Activated CD4-positive, alpha-beta T cell treated with anti-CD3 and anti-CD28 coated beads, Interleukin-2, amount 10 ng/mL, durations not matched to agents 7 days and 5 days (primary cell): ENCODE results near the gene SMIM24. TPM values are rescaled to one million over a fixed set of nuclear protein-coding genes. Genes with fewer than 3 reads are reported as not detected.
"Not testable (repeated sequence)": the region's sequence is repeated elsewhere in the genome, so short reads cannot be mapped to it uniquely, and the experiment has no call there.

Experiments used
- CTCF ChIA-PET: fragments of 350-600 bp; sonication (Branson Sonifier 250); formaldehyde crosslinking; loops from one replicate; lab custom pipeline; 2021; ENCODE audit warnings: antibody characterized with exemption; lab: Charles Lee
- POLR2A ChIA-PET: fragments of 350-600 bp; sonication (Branson Sonifier 250); formaldehyde crosslinking; loops from one replicate; lab custom pipeline; 2021; ENCODE audit warnings: antibody characterized with exemption; lab: Charles Lee
- DNase-seq: peaks from one replicate; pipeline ENCODE4 v3.0.0-alpha.2; 2020
- H3K27ac Mint-ChIP-seq: one replicate; pipeline ENCODE4 v1.8.0; 2021; ENCODE audit warnings: mild to moderate bottlenecking, moderate library complexity, mixed read lengths
- H3K27me3 Mint-ChIP-seq: one replicate; pipeline ENCODE4 v1.8.0; 2021; ENCODE audit warnings: mixed read lengths
- H3K36me3 Mint-ChIP-seq: one replicate; pipeline ENCODE4 v1.8.0; 2021; ENCODE audit warnings: low read depth, mixed read lengths
- H3K4me1 Mint-ChIP-seq: one replicate; pipeline ENCODE4 v1.8.0; 2021; ENCODE audit warnings: mixed read lengths
- H3K4me3 Mint-ChIP-seq: one replicate; pipeline ENCODE4 v1.8.0; 2021; ENCODE audit warnings: mild to moderate bottlenecking, moderate library complexity, mixed read lengths
- H3K9me3 Mint-ChIP-seq: one replicate; pipeline ENCODE4 v1.8.0; 2021; ENCODE audit warnings: mixed read lengths
- total RNA-seq, 2 experiments: library from RNA; stranded (reverse); gene quantifications; one replicate each; pipeline ENCODE4 v1.2.3, GENCODE V29; 2021

Gene SMIM24
- total RNA-seq, 2 experiments from 2014 or later, result 0.27 to 0.33 TPM

DNA sequence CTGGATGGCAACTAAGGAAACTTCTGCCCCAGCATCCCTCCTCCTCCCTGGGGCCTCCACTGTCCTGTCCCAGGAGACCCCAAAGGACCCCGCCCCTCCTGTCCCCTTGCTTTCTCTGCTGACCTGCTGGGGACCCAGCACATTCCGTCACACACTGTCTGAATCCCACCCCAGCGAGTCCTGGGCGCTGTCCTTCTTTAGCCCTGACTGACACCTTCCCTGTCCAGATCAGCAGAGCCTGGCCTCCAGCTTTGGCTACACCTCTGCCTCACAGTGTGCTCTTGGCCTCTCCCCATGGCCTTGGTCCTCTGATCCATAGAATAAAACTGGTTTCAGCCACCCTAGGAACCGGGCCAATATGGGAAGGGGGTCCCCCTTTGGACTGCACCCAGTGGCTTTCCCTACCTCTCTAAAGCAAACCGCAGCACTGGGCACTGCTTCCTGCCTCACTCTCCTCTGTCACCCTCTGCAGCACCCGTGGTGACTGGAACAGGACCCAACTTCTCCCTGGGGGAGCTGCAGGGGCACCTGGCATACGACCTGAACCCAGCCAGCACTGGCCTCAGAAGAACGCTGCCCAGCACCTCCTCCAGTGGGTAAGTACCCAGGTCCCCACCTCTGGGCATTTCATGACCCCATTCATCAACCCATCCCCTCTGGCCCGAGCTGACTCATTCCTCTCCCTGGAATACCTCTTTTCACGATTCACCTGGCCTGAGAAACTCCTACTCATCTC, 46.4 kb downstream of the SMIM24 start:
- CTCF ChIA-PET, result interaction anchor here (1.2 kb wide), 1 partner anchor 50 kb away, joined by 3 read pairs; no protein-coding TSS in a partner anchor

DNA sequence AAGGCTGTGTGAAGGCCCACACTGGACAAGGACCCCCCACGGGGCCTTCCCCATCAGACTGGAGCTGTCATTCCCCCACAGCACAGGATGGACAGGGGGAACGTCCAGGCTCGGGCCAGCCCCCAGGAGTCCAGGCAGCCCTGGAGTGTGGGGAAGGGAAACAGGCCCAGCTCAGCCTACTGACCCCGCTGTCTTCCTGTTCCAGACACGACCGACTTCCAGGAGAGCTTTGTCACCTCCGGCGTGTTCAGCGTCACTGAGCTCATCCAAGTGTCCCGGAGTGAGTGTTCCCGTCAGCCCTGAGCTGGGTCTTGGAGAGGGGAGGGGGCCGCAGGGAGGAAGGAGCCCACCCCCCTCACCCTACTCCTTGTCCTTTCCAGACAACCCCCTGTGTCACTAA, 47.0 kb downstream of the SMIM24 start:
- Mint-ChIP-seq H3K9me3 (no peaks in the 10 kb centered on the region), H3K36me3 (peaks cover 14% of the 10 kb centered on the region), H3K4me1 (peaks cover 15% of the 10 kb centered on the region), H3K4me3 (no peak overlapping the region), H3K27ac (no peak overlapping the region), H3K27me3 (no peaks in the 10 kb centered on the region)
- CTCF ChIA-PET, result interaction anchor here (1.2 kb wide), 1 partner anchor 51 kb away, joined by 3 read pairs; no protein-coding TSS in a partner anchor
- no peak for DNase-seq
- POLR2A ChIA-PET, result no interaction called here

More for the DNA sequence above, 46.4 kb downstream of the SMIM24 start:
- no peaks in the 10 kb centered on the region for H3K27me3 Mint-ChIP-seq
- no peaks in the 10 kb centered on the region for H3K9me3 Mint-ChIP-seq
- H3K4me1 Mint-ChIP-seq, result peaks cover 15% of the 10 kb centered on the region
- DNase-seq, result no peak
- peak overlapping the region; percentile 97 for H3K27ac Mint-ChIP-seq
- peak overlapping the region; percentile 90 for H3K4me3 Mint-ChIP-seq
- POLR2A ChIA-PET, result no interaction called here
- H3K36me3 Mint-ChIP-seq, result peaks cover 14% of the 10 kb centered on the region

DNA sequence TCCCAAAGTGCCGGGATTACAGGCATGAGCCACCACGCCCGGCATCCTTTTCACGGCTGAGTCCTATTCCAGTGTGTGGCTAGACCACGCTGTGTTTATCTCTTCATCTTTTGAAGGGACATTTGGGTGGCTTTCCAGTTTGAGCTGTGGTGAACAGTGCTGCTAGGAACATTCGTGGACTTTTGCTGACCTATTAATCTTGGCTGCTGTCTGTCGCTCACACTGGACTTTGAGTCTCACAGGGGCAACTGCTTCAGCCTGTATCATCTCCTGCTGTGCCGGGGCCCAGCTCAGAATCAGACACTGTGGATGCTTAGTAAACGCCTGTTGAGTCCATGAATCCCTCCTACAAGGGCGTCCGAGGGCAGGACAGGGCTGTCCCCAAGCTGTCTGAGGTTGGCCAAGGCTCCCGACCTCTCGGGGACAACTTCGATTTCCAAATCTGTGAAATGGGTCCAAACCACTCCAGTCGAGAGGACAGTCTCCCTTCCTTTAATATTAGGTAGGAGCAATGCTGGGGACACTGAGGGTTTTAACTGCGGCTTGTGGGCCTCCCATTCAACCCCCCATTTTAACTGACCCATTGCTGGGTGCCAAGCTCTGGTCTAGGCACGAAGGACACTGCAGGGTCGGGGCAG, 48.4 kb downstream of the SMIM24 start:
- Mint-ChIP-seq H3K4me1 (peaks cover 15% of the 10 kb centered on the region), H3K36me3 (peaks cover 14% of the 10 kb centered on the region), H3K9me3 (no peaks in the 10 kb centered on the region), H3K4me3 (no peak overlapping the region), H3K27ac (no peak overlapping the region), H3K27me3 (no peaks in the 10 kb centered on the region)
- DNase-seq, result no peak
- CTCF ChIA-PET, result interaction anchor here (0.6 to 1.3 kb wide), 4 partner anchors 12 to 598 kb away, joined by 4 to 6 read pairs (median 4); no protein-coding TSS in a partner anchor
- POLR2A ChIA-PET, result no interaction called here

DNA sequence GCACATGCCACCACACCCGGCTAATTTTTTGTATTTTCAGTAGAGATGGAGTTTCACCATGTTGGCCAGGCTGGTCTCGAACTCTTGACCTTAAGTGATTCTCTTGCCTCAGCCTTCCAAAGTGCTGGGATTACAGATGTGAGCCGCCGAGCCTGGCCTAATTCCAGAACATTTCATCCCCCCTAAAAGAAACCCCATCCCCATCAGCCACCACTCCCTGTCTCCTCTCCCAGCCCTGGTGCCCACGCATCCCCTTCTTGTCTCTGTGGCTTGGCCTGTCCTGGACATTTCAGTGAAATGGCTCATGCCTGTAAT, 50.0 kb downstream of the SMIM24 start:
- H3K4me1 Mint-ChIP-seq, result peaks cover 11% of the 10 kb centered on the region
- H3K9me3 Mint-ChIP-seq, DNase-seq, H3K27me3 Mint-ChIP-seq, H3K27ac Mint-ChIP-seq, H3K4me3 Mint-ChIP-seq, POLR2A ChIA-PET: not testable (repeated sequence)
- CTCF ChIA-PET, result interaction anchor here (0.8 to 2.0 kb wide), 6 partner anchors 8 to 271 kb away, joined by 3 to 8 read pairs (median 5); no protein-coding TSS in a partner anchor
- H3K36me3 Mint-ChIP-seq, result peaks cover 15% of the 10 kb centered on the region

DNA sequence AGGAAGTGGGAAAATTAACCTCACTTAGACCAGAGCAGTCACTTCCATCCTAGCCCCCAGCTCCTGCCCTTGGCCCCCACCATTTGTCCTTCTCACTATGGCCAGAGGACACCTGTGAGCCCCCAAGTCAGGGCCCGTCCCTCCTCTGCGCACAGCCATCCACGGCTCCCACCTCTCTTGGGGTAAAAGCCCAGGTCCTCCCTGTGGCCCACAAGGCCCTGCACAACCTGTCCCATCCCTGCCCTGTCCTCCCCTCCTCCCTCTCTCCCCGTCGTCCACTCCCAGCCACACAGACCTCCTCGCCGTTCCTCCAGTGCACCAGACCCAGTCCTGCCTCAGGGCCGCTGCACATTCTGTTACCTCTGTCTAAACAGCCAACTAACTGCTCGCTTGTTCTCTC, 53.9 kb downstream of the SMIM24 start:
- H3K36me3 Mint-ChIP-seq, result peaks cover 3% of the 10 kb centered on the region
- H3K27ac Mint-ChIP-seq, result no peak overlapping the region
- DNase-seq, result no peak
- H3K27me3 Mint-ChIP-seq, result no peaks in the 10 kb centered on the region
- ChIA-PET POLR2A (no interaction called here), CTCF (no interaction called here)
- no peak overlapping the region for H3K4me3 Mint-ChIP-seq
- H3K9me3 Mint-ChIP-seq, result no peaks in the 10 kb centered on the region
- no peaks in the 10 kb centered on the region for H3K4me1 Mint-ChIP-seq

Other genes starting within 250 kb of the SMIM24 start
- 10 to 100 TPM; 14.2 TPM for gene NFIC, start 113.9 kb downstream of the SMIM24 start, total RNA-seq
- not detected for gene SMIM44, start 2.9 kb upstream of the SMIM24 start, total RNA-seq
- 10 to 100 TPM in 1 of 2 experiments, 1 to 10 TPM in 1; 9.2 to 12.6 TPM for gene DOHH, start 20.1 kb upstream of the SMIM24 start, total RNA-seq
- gene FZR1, start 25.8 kb upstream of the SMIM24 start, total RNA-seq, result 10 to 100 TPM; 78.6 to 79.3 TPM
- 1 to 10 TPM; 6.5 to 8.7 TPM for gene TEKTIP1, start 58.6 kb upstream of the SMIM24 start, total RNA-seq
- 10 to 100 TPM; 62.1 to 67.6 TPM for gene MFSD12, start 77.1 kb upstream of the SMIM24 start, total RNA-seq
- gene HMG20B, start 92.4 kb upstream of the SMIM24 start, total RNA-seq, result 10 to 100 TPM; 47.8 to 54.1 TPM
- under 1 TPM; 0.57 to 0.71 TPM for gene GIPC3, start 105.0 kb upstream of the SMIM24 start, total RNA-seq
- gene TBXA2R, start 126.3 kb upstream of the SMIM24 start, total RNA-seq, result under 1 TPM; 0.92 to 1.00 TPM
- 10 to 100 TPM; 31.8 to 39.1 TPM for gene CACTIN, start 146.3 kb upstream of the SMIM24 start, total RNA-seq
- 10 to 100 TPM; 18.7 to 19.5 TPM for gene PIP5K1C, start 219.9 kb upstream of the SMIM24 start, total RNA-seq
- 1 to 10 TPM; 2.7 to 3.5 TPM for gene TJP3, start 227.9 kb upstream of the SMIM24 start, total RNA-seq